SK-N-SH treated with all-trans-retinoic acid at 6 μM for 48 hours (cell line): ENCODE data around the gene ING1.

Source experiments
- ISL1 ChIP-seq: fragments of 250-450 bp; sonication (Bioruptor Pico); IDR thresholded peaks from 2 replicates; pipeline ENCODE4 v2.1.2; 2022; ENCODE audit warnings: mild to moderate bottlenecking, moderate library complexity
- ZNF70 ChIP-seq: fragments of 450-650 bp; formaldehyde crosslinking; IDR thresholded peaks from 2 replicates; pipeline ENCODE4 v1.5.0; 2020; ENCODE audit warnings: mild to moderate bottlenecking, moderate library complexity

DNA sequence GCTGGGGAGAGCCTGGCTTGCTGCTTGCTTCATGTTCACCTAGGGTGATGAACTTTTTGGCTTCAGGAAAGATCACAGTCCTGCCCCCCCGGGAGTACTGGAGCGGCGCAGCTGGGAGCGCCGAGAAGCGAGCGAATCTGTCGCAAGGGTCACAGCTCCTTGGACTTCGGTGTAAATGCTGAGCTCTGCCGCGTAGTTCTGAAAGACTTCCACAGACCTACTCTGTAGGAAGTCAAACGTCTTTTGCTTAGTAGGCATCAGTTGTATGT lies 2.7 kb downstream of the ING1 start:
- no peak for TF ChIP-seq ZNF70 (CRISPR knock-in tag)
- no peak for TF ChIP-seq ISL1 (CRISPR knock-in tag)
